OCI-M2 (cell line): ENCODE data around the gene DNER.
"Not testable (repeated sequence)": the region's sequence is repeated elsewhere in the genome, so short reads cannot be mapped to it uniquely, and the experiment has no call there.

ENCODE experiments used
- DNase-seq: peaks from one replicate; lab custom pipeline; 2025; ENCODE audit not compliant: unreplicated experiment; lab: John Stamatoyannopoulos, UW

The DNER gene

DNA sequence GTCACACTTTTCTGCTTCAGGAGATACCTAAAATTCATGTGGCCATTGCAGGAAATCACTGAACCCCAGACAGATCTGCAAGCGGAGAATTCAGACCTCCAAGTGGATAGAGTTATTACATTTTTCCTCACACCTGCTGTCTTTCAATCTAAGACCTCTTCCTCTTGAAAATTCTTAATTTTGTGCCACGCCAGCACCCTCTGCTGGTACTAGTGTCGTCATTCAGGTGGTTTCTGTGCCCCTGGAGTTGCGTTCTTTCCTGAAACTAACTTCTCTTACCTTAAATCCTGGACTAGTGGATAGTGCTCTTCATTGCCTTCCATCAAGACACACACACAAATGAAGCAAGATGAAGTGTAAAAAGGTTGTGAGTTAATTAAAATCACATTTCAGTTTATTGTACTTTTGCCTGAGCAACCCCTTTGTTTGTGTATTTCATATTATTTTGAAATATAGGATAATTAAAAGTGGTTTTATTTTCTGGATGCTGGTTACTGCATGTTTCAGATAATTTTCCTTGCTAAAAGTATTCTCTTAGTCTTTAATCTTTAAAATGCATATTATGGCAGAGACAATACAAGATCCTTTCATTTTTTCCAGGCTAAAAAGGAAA lies 1.6 kb upstream of the DNER start:
- DNase-seq, result no peak

DNA sequence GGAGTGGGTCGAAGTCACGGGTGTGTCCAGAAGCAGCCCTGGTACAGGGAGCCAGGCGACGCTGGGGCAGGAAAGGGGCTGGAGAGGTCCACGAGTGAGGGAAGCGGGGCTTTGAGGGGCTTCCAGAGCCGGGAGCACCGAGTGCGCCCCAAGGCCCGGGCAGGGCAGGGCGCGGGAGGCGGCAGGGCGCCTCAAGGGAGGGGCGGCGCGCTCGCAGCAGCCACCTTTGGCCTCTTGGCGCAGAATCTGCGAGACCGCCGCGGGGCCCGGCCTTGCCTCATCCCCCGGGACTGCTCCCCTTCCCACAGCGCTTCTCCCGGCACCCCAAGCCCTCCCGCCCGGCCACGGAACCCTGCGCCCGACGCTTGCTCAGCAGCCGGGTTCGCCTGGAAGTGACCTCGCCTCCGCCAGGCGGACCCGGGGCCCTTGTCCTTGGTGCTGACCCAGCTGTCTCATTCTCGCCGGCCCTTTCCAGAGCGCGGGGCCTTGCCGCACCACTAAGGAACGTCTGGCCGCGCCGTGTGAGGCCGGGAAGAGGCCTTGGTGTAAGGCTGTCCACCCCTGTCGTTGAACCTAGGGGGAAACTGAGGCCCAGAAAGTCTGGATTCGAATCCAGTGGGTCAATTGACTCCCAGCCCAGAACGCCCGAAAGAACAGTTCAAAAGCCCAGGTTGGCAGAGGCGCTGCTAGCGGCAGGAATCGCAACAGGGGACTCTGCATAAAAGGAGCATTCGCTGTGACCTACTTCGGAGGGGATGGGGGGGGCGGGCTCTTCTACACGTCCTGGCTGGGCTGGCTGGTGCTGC lies 584 bp upstream of the DNER start:
- no peak for DNase-seq

DNA sequence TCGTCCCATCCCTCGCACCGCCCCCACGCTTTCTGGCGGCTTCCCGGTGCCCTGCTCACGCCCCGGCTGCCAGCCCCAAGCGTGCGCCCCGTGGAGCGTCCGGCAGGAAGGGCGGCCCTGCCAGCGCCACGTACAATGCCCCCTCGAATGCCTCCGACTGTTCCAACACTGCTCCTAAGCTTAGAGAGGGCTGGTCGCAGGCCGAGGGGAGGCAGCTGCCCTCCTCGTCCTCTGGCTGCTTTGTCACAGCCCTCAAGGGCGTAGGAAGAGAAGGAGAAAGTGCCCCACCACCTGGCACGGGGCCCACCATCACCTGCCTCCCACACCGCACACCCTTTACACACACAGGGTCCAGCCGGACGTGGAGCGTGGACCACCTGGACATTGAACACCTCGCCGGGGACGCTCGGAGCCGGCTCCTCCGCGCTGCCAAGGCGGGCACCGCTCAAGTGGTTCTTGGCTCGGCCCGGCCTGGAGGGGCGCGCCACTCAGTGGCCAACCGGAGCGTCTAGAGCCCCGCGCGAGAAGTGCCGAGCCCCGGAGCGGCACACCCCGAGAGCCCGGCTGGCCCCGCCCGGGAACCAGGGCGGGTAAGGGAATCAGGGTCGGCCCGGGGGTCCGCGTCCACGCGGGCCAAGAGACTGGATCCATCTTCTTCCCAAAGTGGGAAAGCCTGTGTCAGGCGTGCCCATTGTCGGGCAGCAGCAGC lies 830 bp downstream of the DNER start:
- no peak for DNase-seq

DNA sequence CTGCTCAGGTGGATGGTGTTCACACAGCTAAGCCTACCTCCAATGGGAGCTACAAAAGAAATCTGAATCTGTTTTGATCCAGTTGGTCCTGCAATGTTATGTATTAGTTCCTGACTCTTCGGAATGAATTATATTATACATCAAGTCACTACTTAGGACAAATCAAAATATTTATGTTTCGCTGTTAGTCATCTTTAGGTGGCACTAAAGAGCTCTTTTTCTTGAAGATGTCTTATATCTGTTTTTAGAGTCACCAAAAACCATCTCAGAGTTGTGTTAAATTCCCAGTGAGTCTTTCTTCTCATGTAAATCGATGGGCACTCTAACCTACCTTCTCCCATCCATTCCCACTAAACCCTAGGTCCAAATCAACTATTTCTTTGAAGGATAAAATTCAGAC lies 2.2 kb downstream of the DNER start:
- DNase-seq, result no peak

DNA sequence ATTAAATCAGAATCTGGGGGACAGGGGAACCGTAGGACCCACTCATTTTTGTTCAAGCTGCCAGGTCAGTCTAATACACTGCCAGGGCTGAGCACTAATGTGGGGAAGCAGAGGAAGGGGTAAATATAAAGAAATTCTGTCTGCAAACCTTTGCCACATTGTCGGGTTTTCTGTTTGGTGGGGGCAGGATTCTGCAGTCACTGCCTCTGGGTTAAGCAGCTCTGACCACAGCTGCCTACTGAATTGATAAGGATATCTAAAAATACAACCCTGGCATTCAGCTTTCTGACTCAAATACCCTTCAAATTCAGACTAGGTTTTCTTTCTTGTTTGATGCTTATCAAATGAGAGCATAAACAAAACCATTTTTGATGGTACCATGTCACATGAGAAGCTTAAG lies 6.0 kb downstream of the DNER start:
- DNase-seq, result no peak

DNA sequence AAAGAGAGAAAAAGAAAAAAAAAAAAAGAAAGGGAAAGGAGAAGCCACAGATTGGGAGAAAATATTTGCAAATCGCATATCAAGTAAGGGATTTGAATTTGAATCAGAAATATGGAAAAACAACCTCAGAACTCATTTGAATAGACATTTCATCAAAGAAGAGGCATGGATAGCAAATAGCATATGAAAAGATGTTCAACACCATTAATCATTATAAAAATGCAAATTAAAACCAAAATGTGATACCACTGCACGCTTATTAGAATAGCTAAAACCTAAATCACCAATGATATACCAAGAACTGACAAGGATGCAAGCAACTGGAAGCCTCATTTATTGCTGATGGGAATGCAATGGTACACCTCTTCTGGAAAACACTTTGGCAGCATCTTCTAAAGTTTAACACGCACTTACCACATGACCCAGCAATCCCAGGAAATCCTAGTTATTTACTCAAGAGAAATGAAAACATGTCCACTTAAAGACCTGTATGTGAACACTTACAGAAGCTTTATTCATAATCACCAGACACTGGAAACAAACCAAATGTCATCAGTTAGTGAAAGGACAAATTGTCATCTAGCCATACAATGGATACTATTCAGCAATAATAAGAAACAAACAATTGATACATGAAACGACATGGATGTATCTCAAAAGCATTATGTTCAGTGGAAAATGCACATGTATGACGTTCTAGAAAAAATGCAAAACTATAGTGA lies 10.3 kb downstream of the DNER start:
- DNase-seq, result no peak

DNA sequence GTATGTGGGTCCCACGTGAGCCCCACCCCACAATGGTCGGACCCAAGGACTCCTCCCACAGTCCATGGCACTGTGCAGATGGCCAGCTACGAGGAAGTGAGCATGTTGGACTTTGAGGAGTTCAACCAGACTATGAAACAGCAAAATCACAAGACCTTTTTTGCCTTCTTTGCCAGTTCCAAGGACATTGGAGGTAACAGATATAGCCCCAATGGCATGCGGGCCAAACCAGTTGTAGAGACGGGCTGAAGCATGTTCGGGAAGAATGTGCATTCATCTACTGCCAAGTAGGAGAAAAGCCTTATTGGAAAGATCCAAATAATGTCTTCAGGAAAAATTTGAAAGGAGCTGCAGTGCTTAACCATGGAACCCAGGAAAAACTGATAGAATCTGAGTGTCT lies 12.6 kb downstream of the DNER start:
- DNase-seq, result no peak

DNA sequence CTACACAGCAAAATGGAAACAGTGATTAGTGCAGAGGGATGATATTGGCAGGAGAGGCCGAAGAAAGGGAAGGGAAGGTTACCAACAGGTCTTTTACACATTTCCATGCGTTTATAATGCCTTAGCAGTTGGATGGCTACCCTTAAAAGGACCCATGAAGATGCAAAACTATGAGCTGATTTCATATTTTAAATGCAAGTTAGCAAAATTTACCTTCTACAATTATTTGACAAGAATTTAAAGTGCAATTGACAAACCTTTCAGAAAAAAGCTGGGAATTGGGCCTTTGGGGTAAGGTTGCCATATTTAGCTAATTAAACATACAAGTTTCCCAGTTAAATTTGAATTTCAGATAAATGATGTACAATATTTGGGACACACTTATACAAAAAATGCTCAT lies 13.3 kb downstream of the DNER start:
- no peak for DNase-seq

DNA sequence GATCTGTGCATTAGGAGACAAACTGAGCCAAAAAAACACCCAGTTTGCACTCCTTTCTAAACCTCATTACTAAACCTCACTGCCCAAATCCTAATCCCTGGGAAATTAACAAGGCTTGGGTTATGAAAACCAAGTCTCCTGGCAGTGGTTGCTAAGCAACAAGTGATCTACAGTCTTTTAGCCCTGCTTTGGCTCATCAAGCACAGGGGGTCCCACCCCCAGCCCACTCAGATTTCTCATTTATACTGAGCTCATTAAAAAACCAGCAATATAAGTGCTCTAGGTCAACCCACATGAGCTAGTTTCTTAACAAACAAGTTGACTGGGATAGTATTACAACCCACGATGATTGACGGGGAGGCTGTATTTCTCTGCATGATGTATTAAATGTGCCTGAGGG lies 18.4 kb downstream of the DNER start:
- DNase-seq, result no peak

DNA sequence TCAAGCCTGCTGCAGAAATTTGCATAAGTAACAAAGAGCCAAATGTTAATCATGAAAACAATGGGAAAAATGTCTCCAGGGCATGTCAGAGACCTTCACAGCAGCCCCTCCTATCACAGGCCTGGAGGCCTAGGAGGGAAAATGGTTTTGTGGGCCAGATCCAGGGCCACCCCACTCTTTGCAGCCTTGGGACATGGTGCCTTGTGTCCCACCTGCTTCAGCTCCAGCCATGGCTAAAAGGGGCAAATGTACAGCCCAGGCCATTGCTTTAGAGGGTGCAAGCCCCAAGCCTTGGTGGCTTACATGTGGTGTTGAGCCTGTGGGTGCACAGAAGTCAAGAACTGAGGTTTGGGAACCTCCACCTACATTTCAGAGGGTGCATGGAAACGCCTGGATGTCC lies 20.5 kb downstream of the DNER start:
- DNase-seq, result not testable (repeated sequence)

DNA sequence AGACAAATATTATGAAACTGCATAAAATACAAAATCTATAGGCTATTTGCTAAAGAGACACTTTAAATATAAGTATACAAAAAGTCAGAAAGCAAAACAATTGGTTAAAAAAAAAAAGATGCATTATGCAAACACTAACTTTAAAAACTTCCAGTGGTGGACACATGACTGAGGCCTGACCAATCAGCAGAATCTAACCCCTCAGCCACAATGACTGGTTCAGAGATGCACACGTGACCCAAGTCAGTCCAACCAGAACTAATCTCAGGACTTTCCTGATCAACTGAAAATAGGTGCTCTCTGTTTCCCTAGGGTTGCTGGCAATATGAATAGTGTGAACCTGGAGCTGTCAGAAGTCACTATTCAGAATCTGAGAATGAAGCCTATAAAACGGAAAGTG lies 22.7 kb downstream of the DNER start:
- DNase-seq, result no peak

DNA sequence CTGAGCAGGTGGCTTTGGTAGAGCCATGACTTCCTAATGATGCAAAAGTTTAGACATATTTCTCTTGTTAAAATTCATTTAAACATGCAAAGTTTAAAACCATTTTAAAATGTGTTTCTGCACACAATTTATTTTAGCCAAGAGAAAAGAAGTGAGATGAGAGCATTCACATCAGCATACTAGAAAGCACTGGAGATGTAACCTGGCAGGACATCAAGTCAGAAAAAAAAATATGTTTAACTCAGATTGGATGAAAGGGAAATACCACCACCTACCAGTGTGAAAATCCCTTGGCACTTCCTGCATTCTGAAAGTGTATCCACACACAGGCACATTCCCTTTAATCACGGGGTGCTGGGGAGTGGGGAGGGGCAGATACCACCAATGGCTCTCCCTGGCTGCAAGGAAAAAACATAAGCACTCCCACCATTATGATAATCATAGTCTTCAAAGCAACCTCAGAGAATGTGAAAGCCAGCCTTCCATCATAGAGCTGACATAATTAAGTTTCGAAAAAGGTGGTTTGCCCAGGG lies 25.0 kb downstream of the DNER start:
- DNase-seq, result no peak

DNA sequence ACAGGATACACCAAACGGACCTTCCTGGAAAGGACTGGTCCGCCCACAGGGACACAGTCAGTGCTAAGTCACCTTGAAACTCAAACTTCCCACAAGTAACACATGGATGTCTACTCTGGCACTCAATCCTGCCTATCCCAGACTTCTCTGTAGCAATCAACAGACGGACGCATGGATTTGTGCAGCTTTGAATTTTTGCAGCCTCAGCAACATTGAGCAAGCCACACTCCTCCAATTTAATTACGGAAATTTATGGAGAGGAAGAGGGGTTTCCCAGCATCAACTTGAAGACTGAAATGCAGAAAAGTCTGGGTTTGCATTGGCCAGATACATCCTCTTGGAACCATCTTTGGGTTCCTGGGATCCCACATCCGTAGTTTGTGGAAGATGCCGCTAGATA lies 26.2 kb downstream of the DNER start:
- no peak for DNase-seq

DNA sequence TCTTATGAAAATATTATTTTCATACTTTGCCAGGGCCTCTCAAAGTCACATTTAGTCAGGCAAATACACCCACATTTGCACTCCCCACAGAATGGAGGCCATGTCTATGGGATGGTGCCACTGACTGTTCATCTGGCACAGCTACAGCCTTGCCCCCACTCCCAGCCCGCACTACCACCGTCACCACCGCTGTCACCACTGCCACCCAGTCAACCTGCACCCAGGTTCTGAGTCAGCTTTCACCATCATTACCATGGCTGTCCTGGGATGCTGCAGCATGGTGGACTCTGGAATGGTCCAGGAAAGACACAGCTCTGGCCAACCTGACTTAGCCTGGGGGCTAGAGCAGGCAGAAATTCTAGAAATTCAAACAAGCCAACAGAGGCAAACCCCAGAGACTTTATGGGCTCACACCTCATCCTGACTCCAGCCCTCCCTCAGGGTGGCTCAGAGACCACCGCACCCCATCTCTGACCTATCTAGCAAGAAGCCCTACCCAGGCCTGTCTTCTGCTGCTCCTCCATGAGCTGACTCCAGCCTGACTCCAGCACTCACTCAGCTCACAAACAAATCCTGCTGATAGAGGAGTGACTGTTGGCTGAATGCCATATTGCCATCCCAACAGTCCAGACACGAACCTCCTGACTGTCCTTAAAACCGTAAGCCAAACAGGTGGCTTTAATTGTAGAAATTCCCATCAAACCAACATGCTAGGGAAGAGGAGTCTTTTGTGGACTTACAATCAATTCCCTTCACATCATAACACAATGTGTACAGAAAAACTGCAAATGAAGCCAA lies 28.0 kb downstream of the DNER start:
- DNase-seq, result no peak

DNA sequence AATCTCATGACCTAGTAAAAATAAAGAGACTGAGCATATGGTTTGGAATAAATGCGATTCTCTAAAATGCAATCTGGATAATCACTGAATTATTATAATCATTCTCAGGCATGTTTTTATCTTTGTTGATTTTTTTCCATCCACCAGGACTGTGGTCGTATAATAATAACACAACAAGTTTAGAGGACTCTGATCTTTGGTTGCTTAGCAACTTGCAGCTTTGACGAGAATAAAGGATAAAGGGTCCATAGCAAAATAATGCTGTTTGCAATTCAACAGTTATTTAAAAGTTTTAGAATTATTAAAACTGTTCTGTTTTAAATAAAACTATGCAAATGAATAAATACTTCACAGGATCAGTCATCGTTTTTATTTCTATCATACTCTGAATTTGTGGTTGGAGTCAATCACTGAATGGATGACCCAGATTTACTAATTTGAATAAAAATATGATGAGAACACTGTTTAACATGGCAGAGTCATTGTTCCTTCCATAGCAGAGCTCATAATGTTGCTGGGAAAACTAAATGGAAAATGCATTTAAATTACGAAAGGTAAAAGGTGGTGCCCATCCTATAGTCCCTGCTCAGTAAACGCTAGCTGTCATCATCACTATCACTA lies 29.3 kb downstream of the DNER start:
- no peak for DNase-seq

DNA sequence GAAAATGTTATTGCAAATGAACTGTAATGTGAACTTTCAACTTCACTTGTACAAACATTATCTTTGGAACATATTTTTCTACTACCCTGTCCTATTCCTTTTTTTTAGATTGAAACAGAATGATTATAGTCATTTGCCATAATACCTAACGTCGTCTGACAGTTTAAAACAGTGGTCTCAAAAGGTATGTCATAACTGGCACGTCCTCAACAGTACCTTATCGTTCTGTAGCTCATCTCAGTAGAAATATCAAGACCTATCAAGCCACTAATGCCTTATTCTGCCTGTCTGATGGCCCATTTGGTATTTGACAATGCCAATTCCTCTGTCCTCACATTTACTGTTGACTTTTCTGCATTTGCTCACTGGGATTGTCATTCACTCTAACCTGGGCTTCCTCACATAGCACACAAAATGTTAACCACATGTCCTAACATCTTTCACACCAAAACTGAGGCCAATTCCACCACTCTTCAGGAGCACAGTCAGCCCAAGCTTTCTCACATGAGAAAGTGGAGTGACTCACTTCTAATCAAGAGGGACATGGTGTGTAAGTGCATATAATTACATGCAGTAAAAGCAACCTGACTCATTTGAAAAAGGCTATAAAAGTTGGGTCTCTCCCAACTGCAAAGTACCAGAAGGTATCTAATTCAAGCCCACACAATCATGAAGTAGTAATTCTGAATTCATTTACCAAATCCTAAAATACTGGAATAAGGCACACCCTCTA lies 34.8 kb downstream of the DNER start:
- no peak for DNase-seq

DNA sequence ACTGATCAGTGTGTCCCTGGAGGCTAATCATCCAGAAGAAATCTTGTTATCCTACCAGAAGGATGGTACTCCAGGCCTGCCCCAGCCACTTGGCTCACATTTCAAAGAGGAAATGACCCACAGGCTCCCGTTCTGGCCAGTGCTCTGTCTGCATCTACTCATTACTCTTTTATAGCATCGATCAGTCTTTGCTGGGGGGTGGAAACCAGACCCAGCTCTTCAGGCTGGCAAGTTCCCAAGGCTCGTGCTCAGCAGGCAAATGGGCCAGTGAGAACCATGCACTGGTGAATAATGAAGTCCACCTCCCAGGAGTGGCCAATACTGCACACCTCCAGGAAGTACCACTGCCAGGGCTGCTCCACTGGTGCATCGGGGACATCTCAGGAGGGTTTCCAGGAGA lies 38.8 kb downstream of the DNER start:
- DNase-seq, result no peak

DNA sequence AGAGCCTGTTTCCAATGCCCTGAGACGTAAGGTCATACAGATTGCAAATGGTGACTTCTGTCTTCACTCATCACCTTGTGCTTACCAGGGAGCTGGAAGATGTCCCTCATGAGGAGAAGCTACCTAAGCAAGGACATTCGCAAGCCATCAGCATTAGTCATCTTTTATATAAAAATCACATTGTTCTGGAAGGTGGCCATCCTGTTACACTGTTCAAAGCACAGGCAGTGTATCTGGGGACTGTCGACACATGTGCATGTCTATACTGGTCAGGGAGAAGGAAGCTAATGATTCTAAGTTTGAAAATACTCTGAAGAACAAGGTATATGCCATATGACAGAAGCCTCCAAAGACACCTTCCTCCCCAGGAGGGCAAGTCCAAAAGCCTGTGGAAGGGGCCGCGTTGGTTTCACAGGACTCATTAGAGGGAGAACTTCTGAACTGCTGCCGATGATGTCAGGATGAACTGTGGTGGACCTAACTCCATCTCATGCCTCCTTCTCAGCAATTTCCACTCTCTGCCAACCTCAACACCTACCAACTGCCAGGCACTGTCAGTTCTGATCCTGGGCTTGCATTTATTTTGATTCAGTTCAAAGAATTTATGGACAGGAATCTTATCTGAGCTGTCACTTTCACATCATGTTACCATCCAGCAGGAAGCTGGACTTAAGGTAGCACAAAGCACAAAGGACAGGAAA lies 39.4 kb downstream of the DNER start:
- no peak for DNase-seq

DNA sequence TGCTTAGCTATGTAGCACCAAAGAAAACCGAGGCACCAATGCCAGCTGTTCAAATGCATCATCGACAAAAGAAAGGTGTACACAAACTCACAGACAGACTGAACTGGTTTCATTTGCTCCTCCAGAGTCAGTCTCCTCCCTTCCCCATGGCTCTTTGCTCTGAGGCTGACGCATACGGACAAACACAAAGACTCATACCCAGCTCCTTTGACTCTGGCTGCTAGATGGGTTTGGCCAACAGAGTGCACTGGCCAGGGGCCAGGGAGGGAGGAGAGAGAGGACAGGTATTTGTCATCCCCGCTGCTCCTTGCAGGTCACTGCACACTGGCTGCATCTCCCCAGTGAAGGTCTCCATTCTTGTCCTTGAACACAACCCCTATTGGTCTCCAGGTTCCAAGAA lies 40.7 kb downstream of the DNER start:
- no peak for DNase-seq
